Measurements from ENCODE around the gene YWHAE. TPM values are rescaled to one million over a fixed set of nuclear protein-coding genes. Genes with fewer than 3 reads are reported as not detected.

YWHAE gene
- total RNA-seq, 4 donors from 2014 or later: 390 to 894 (median 580) TPM

GRCh38 chr17:1431631-1432104, 31.6 kb upstream of the YWHAE start:
- intact Hi-C loops (cut with DNase I; ENCODE audit: low total_unique reads): no loop called here
- Histone ChIP-seq H3K36me3 (no peaks in the 10 kb centered on the region), H3K4me3 (no peak overlapping the region), H3K27me3 (no peaks in the 10 kb centered on the region), H3K27ac (no peak overlapping the region), H3K9me3 (no peaks in the 10 kb centered on the region), H3K4me1 (no peaks in the 10 kb centered on the region)
- no peak for DNase-seq
- TF ChIP-seq CTCF (IDR thresholded peaks at IDR 0.05) (no peak), POLR2A (IDR thresholded peaks at IDR 0.05) (no peak)

DNA sequence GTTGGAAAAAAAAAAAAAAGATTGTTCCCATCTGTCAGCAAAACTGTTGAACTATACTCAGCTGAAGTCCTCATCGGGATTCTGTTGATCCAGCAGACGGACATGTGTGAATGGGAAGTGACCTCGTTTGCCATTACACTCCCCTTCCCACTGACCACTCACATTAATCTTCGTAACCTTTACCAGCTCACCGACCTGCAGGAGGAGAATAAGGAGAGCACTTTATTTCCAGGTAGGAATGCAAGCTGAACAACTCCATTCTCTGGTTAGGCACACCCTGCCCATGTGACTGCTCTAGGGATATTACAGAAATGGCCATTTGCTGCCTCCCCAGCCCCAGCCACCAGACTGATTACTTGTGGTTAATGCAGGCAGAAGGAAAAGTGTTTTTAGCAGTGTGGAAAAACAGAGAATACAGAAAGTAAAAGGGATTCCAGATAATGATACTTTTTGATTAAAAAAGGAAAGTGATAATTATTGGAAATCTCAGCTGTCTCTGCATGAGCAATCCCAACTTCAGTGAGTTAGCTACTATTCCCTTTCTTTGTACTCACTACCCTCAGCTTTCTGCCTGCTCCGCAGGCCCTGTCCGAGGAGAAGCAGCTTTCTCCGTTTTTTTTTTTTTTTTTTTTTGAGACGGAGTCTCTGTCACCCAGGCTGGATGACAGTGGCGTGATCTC, 23.6 kb upstream of the YWHAE start:
- intact Hi-C loops (cut with DNase I; ENCODE audit: low total_unique reads): no loop called here
- H3K9me3 ChIP-seq: no peaks in the 10 kb centered on the region
- H3K36me3 ChIP-seq: no peaks in the 10 kb centered on the region
- no peaks in the 10 kb centered on the region for H3K4me1 ChIP-seq
- H3K27ac ChIP-seq: no peak overlapping the region
- no peaks in the 10 kb centered on the region for H3K27me3 ChIP-seq
- no peak for DNase-seq
- TF ChIP-seq POLR2A (IDR thresholded peaks at IDR 0.05) (no peak), CTCF (IDR thresholded peaks at IDR 0.05) (no peak)
- H3K4me3 ChIP-seq: no peak overlapping the region

DNA sequence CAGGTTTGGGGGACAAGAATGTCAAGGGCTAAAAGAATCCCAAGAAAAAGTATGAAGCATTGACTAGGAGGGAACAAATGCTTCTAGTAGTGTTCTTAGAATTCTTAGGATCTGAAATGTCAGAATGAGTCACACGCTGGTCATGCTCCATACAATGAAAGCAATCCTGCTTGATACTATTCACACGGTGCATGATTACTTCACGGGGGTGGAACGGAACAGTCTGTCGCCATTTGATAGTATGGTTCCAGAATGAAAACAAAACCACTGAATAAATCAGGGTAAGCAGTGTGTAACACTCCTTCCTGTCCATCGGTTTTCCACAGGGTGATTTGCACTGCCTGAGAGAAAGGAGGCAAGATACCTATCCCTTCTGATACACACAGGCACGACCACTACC, 22.9 kb upstream of the YWHAE start:
- Histone ChIP-seq H3K36me3 (no peaks in the 10 kb centered on the region), H3K4me3 (no peak overlapping the region), H3K9me3 (no peaks in the 10 kb centered on the region), H3K4me1 (no peaks in the 10 kb centered on the region), H3K27me3 (no peaks in the 10 kb centered on the region), H3K27ac (no peak overlapping the region)
- TF ChIP-seq POLR2A (IDR thresholded peaks at IDR 0.05) (no peak), CTCF (IDR thresholded peaks at IDR 0.05) (no peak)
- no peak for DNase-seq
- intact Hi-C loops (cut with DNase I; ENCODE audit: low total_unique reads): no loop called here

DNA sequence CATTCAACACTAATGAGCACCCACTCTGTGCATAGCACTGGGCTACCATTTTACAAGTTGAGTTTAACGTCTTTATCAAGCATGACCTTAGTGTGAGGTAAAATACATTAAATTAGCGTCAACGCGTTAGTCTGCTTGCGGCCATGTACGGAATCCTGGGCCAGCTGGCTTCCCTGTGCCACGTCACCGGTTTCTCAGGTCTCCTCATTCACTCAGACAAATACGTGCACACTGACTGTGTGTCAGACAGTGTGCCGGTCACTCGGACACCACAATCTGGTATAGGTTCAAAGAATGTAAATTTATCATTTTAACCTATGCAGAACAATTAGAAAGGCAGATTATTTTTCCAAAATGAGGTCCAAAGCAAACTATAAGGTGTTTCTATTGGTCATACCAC, 21.4 kb upstream of the YWHAE start:
- no peak for DNase-seq
- Histone ChIP-seq H3K36me3 (no peaks in the 10 kb centered on the region), H3K4me3 (no peak overlapping the region), H3K27ac (no peak overlapping the region), H3K27me3 (no peaks in the 10 kb centered on the region), H3K4me1 (no peaks in the 10 kb centered on the region), H3K9me3 (no peaks in the 10 kb centered on the region)
- no peak for TF ChIP-seq POLR2A (IDR thresholded peaks at IDR 0.05)
- no peak for TF ChIP-seq CTCF (IDR thresholded peaks at IDR 0.05)
- intact Hi-C loops (cut with DNase I; ENCODE audit: low total_unique reads): no loop called here

- DNase-seq: no peak
- Histone ChIP-seq H3K9me3 (no peaks in the 10 kb centered on the region), H3K36me3 (no peaks in the 10 kb centered on the region), H3K27ac (no peak overlapping the region), H3K4me3 (no peak overlapping the region), H3K27me3 (no peaks in the 10 kb centered on the region), H3K4me1 (no peaks in the 10 kb centered on the region)
- intact Hi-C loops (cut with DNase I; ENCODE audit: low total_unique reads): no loop called here
- TF ChIP-seq CTCF (IDR thresholded peaks at IDR 0.05) (no peak), POLR2A (IDR thresholded peaks at IDR 0.05) (no peak)
Measured at GRCh38 chr17:1420981-1421380, 21.0 kb upstream of the YWHAE start.

Measured in uterus (tissue), 4 donors.